ENCODE results near the gene ZHX3.

Gene ZHX3

DNA sequence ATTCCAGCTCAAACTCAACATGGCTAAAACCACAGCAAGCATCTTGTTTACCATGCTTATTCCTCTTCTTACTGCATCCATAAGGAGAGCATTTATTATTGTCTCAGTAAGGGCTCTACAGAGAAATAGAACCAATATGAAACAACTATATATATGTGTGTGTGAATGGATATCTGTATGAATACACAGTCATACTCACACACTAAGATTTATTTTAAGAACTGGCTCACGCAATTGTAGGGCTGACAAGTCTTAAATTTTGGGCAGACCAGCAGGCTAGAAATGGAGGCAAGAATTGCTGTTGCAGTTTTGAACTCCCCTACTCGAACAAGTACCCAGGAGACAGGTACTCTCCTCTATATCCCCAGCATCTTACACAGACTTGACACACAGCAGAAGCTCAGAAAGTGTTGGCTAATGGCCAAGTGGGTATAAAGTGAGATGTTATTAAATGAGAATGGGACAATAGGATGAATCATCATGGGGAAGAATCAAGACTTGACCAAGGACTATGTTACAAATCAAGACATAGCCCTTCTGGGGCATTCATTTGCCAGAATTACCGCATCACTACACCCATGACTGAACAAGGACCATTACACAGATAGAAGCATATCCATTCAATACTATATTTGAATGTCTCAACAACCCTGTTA, 13.0 kb downstream of the ZHX3 start:
- no peak for DNase-seq (ENCODE audit: extremely low read depth in 1 of 2, low read depth in 1 of 2)

GRCh38 chr20:41304002-41304401, 13.5 kb downstream of the ZHX3 start:
- no peak for DNase-seq (ENCODE audit: extremely low read depth in 1 of 2, low read depth in 1 of 2)

- DNase-seq (ENCODE audit: extremely low read depth in 1 of 2, low read depth in 1 of 2): no peak
These were observed 16.6 kb downstream of the ZHX3 start for GRCh38 chr20:41300886-41301285.

- no peak for DNase-seq (ENCODE audit: extremely low read depth in 1 of 2, low read depth in 1 of 2)
These were observed 17.1 kb downstream of the ZHX3 start for GRCh38 chr20:41300383-41300782.

- DNase-seq (ENCODE audit: extremely low read depth in 1 of 2, low read depth in 1 of 2): no peak
These were observed 17.6 kb downstream of the ZHX3 start for GRCh38 chr20:41299899-41300298.

GRCh38 chr20:41293269-41294037, 24.1 kb downstream of the ZHX3 start:
- no peak for DNase-seq (ENCODE audit: extremely low read depth in 1 of 2, low read depth in 1 of 2)

GRCh38 chr20:41290804-41291389, 26.6 kb downstream of the ZHX3 start:
- DNase-seq (ENCODE audit: extremely low read depth in 1 of 2, low read depth in 1 of 2): no peak

- no peak for DNase-seq (ENCODE audit: extremely low read depth in 1 of 2, low read depth in 1 of 2)
These were observed 30.2 kb downstream of the ZHX3 start for GRCh38 chr20:41287327-41287726.

GRCh38 chr20:41286240-41286851, 31.2 kb downstream of the ZHX3 start:
- DNase-seq (ENCODE audit: extremely low read depth in 1 of 2, low read depth in 1 of 2): no peak

DNA sequence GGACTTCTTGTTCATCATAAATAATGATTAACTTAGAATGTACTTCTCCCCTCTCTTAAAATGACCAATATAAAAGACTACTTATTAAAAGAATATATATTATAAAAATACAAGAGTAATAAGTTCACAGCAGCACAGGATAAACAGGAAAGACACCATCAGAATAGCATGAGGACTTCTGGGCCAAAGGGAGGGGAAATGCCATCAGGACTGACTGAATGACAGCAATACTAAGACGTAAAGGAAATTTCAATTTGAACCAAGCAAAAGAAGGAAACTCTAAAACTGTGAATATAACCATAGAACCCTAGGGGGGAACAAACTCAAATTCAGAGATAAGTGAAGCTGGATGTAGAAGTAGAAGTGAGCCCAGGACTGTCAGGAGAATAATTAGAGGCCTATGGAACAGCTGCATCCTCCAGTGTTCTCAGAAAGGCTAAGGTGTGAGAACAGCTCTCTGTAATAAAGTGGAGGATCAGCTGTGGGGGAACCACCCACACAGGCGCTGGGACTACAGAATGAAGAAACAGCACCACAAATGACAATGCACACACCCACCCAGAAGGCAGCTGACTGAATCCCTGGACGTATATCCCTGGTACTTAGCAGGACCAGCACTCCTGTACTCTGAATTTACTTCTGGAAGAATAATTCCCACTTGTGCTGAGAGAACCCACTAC, 37.8 kb downstream of the ZHX3 start:
- no peak for DNase-seq (ENCODE audit: extremely low read depth in 1 of 2, low read depth in 1 of 2)

GRCh38 chr20:41278936-41279335, 38.6 kb downstream of the ZHX3 start:
- DNase-seq (ENCODE audit: extremely low read depth in 1 of 2, low read depth in 1 of 2): no peak

DNA sequence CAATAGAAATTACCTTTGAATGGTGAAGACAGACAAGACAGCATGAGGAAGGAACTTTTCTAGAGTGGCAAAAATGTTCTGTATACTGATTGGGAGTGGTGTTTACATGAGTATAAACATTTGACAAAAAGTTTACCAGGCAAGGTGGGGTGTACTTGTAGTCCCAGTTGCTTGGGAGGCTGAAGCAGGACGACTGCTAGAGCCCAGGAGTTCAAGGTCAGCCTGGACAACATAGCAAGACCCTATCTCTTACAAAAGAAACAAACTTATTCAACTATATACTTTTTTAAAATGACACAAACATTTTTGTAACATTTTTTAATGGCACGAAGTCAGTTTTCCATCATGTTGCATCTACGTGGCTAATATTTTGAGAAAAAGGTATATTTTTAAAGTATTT, 40.5 kb downstream of the ZHX3 start:
- no peak for DNase-seq (ENCODE audit: extremely low read depth in 1 of 2, low read depth in 1 of 2)

GRCh38 chr20:41276317-41276751, 41.2 kb downstream of the ZHX3 start:
- DNase-seq (ENCODE audit: extremely low read depth in 1 of 2, low read depth in 1 of 2): no peak

DNA sequence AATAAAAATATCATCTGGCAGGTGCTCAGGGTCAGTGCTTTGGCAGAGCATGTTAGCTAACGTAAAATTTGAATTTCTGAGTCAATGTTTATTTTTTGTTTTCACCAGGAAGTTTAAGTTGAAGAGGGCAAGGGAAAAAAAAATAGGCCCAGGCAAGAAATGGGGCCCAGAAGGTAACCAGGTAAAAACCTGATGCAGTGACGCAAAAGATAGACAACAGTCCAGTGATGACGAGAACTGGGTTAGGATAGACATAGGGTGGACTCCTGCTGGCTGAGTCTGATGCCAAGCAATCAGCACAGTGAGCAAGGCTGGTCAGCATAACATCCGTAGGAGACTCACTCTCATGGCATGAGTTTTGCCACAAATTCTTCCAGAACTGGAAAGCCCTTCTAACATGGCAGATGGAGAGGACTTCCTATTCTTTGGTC, 42.2 kb downstream of the ZHX3 start:
- DNase-seq (ENCODE audit: extremely low read depth in 1 of 2, low read depth in 1 of 2): no peak

- DNase-seq (ENCODE audit: extremely low read depth in 1 of 2, low read depth in 1 of 2): no peak
These were observed 43.4 kb downstream of the ZHX3 start for GRCh38 chr20:41274152-41274551.

DNA sequence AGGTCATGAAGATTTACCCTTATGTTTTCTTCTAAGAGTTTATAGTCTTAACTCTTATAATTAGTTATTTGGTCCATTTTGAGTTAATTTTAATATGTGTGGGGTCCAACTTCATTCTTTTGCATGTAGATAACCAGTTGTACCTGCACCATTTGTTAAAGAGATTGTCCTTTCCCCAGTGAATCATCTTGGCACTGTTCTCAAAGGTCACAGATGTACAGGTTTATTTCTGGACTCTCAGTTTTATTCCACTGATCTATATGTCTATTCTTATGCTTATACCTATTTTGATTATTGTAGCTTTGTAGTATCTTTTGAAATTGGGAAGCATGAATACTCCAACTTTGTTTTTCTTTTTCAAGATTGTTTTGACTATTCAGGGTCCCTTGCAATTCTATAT, 44.1 kb downstream of the ZHX3 start:
- DNase-seq (ENCODE audit: extremely low read depth in 1 of 2, low read depth in 1 of 2): no peak

DNA sequence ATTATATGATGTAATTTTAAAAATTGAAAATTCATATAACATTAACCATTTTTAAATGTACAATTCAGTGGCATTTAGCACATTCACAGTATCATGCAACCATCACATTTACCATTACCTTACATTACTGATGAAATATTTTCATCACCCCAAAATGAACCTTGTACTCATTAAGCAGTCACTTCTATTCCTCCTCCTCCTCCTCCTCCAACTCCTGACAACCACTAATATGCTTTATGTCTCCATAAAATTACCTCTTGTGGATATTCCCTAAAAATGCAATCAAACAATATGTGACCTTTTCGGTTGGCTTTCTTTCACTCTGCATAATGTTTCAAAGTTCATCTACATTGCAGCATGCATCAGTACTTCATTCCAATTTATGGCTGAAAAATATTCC, 45.2 kb downstream of the ZHX3 start:
- DNase-seq (ENCODE audit: extremely low read depth in 1 of 2, low read depth in 1 of 2): no peak

DNA sequence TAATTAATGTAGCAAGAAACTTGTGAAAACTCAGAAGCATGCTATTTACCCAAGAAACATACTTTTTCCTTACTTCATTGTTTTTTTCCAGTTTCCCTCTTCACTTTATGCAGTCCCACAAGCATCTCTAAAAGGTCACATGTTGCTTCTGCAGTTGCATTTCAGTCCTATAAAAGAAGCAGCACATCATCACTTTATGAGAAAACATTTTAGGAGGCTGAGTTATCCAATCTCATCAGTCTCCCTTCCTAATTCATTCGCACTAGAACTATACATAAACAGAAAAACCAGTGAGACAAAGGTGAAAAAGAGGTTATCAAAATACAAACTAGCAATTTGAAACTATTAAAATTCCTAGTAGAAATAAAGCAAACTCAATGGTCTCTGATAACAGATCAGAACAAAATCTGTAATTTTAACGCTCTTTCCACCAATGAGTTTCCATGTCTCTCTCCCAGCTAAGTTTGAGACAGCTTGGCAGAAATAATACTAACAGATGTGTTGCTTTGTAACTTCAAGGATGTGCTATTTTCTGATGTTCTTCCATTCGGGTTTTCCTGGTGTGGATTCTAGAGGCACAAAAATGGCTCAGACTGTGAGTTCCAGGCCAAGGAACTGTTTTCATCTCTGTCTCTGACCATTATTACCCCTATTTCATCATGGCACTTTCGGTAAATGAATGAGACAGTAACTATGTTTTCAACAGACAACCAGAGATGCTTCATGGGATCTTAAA, 48.4 kb downstream of the ZHX3 start:
- DNase-seq (ENCODE audit: extremely low read depth in 1 of 2, low read depth in 1 of 2): no peak

- DNase-seq (ENCODE audit: extremely low read depth in 1 of 2, low read depth in 1 of 2): no peak
These were observed 49.1 kb downstream of the ZHX3 start for GRCh38 chr20:41268402-41268801.

GRCh38 chr20:41265938-41266337, 51.6 kb downstream of the ZHX3 start:
- DNase-seq (ENCODE audit: extremely low read depth in 1 of 2, low read depth in 1 of 2): no peak

Data from activated CD8-positive, alpha-beta memory T cell treated with anti-CD3 and anti-CD28 coated beads for 1 hour (primary cell).